HTERT RPE-1 (cell line): Measurements from ENCODE around the gene THAP3.
"Not testable (repeated sequence)": the region's sequence is repeated elsewhere in the genome, so short reads cannot be mapped to it uniquely, and the experiment has no call there.

ENCODE experiments used
- in situ Hi-C: fragments of 300-500 bp; cut with MboI; formaldehyde crosslinking; loops from 4 replicates; pipeline ENCODE4 v1.14.3; 2020; ENCODE audit warnings: low sequenced_read_pairs

THAP3 gene

GRCh38 chr1:6590046-6590445 is 34.6 kb upstream of the THAP3 start:
- in situ Hi-C loops: no loop called here

GRCh38 chr1:6591222-6591621 is 33.4 kb upstream of the THAP3 start:
- in situ Hi-C loops: no loop called here

DNA sequence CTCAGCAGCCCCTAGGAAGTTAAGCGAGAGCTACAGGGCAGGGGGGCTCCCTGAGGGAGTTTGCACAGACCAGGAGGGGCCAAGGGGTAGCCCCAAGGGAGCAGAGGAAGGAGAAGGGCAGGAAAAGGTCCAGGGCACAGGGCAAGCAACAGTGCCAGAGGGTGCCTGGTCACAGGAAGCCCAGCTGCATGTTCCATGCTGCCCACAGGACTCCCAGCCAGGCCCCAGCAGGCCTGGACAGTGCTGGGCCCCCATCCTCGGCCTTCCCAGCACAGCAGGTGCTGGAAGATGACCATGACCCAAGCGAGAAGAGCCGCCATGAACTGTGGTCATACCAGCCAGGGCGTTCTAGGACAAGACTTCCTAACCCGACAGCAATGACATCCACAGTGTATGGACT is 33.0 kb upstream of the THAP3 start:
- in situ Hi-C loops: no loop called here

- in situ Hi-C loops: no loop called here
Observed at GRCh38 chr1:6592441-6592840, 32.2 kb upstream of the THAP3 start.

GRCh38 chr1:6592865-6593593 is 31.6 kb upstream of the THAP3 start:
- in situ Hi-C loops: no loop called here

DNA sequence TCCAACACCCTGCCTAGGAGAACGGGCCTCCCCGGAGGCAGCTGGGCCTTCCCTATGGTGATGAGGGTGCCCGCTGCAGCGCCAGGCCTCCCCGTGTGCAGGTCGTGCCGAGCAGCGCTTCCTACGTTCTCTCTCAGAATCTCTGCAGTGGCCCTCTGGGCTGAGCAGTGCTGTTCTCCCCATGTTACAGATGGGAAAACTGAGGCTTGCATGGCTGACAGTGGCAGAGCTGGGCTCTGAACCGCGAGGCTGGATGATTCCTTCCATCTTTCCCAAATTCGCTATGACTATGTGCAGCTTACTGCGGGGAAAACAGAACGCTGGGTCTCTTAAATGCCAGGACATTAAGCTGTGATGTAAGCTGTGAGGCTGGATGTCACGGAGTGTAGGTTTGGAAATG is 30.9 kb upstream of the THAP3 start:
- in situ Hi-C loops: no loop called here

DNA sequence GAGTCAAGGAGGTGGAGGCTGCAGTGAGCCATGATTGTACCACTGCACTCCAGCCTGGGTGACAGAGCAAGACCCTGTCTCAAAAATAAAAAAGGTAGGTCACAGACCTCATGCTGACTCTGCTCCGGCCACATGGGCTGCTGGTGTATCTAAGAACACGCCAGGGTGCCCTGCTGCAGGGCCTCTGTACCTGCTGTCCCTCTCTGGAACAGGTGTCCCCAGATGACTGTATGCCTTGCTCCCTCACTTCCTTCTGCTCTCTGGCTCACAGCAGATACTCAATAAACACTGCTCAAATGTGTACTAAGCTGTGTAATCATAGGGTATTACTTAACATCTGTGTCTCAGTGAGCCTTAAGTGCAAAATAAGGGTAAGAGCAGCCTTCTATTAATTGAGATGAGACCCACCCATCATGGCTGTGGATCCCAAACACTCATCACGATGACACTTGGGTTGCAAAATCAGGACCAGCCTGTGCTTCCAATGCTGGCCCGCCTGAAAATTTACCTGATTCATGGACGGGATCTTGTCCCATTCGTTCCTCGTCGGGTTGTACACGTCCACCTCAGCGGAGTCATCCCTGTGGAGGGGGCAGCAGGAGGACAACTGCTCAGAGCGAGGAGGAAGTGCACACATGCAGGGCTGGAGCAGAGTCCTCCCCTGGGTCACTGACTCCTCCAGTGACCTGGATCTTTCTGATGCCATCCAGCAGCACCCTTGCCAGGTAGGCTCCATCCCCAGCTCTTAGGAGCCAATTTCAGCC is 29.5 kb upstream of the THAP3 start:
- in situ Hi-C loops: no loop called here

GRCh38 chr1:6596351-6596750 is 28.3 kb upstream of the THAP3 start:
- in situ Hi-C loops: no loop called here

- in situ Hi-C loops: no loop called here
Observed at GRCh38 chr1:6596886-6597776, 27.5 kb upstream of the THAP3 start.

DNA sequence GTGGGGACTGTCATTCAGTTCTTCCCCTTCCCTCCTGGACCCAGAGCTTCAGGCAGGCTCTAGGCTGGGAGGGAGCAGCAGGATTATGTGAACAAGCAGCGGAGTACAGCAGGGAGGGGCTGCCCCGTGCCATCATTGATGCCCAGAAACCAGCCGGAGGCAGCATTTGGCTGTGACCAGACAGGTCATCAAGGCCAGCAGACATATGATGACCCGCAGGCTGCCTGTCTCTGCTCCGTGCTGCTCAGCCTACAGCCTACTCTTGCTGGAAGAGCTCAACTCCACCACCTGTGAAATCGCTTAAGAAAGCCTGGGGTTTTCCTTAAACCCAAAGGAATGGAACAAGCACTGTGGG is 26.9 kb upstream of the THAP3 start:
- in situ Hi-C loops: no loop called here

DNA sequence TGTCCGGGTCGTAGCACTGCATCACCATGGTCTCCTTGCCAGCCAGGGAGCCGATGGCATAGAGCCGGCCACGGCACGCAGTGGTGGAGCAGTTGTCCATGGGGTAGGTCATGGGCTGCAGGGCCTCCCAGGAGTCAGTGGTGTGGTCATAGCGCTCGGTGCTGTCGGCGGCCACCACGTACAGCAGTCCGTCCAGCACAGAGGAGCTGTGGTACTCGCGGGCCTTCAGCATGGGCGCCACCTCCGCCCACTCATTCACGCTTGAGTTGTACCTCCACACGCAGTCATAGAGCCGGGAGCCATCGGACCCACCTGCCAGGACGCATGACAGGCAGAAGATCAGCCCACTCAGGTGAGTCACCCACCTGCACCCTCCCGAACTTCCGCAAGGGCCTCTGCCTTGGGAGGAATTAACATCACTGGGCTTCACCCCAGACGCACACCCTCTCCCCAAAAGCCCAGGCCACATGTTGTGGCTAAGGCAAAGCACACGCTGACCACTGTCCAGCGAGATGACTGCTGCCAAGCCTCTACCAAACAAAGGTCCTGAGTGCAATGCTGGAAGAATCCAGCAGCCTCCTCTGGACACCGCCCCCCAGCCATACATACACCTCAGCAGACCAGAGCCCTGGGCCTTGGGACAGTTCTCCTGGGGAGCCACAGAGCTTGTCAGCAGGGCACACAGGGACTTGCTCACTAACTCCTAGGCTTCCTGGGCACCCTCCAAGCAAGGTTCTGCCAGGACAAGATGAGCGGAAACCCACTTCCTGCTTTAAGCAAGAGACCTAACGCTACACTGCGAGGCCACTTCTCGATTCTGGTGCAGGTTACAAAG is 25.3 kb upstream of the THAP3 start:
- in situ Hi-C loops: no loop called here

GRCh38 chr1:6599991-6600390 is 24.7 kb upstream of the THAP3 start:
- in situ Hi-C loops: not testable (repeated sequence)

GRCh38 chr1:6600410-6601048 is 24.1 kb upstream of the THAP3 start:
- in situ Hi-C loops: no loop called here

- in situ Hi-C loops: no loop called here
Observed at GRCh38 chr1:6601049-6601922, 23.4 kb upstream of the THAP3 start.

GRCh38 chr1:6601923-6602668 is 22.6 kb upstream of the THAP3 start:
- in situ Hi-C loops: no loop called here

DNA sequence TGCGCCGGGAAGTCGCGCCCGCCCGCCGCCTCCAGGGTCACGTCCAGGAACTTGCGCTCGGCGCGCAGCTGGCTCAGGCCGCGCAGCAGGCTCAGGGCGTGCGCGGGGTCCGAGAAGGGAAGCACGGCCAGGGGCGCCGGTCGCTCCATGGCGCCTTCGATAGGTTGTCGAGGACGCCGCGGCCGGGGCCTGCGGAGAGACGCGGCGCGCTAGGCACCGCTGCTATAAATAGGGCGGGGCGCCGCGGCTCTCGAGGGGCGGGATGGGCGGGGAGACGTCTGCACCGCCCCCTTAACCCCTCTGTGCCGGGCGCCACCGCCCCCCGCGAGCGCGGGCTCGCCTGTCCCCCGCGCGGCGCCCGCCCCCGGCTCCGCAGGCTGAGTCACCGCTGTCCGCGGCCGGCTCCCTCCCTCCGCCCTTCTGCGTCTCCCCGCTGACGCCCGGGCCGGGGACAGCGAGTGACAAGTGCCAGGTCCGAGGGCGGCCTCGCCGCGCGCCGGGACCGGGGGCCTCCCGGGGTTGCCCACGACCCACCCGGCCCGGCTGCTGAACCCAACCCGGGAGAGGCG is 21.9 kb upstream of the THAP3 start, which contains the start of gene KLHL21:
Gene KLHL21 (minus strand): TSS at position 201 of the 569 bp plus-strand sequence. CDS start 52 bp downstream, at position 149.
- in situ Hi-C loops: no loop called here

DNA sequence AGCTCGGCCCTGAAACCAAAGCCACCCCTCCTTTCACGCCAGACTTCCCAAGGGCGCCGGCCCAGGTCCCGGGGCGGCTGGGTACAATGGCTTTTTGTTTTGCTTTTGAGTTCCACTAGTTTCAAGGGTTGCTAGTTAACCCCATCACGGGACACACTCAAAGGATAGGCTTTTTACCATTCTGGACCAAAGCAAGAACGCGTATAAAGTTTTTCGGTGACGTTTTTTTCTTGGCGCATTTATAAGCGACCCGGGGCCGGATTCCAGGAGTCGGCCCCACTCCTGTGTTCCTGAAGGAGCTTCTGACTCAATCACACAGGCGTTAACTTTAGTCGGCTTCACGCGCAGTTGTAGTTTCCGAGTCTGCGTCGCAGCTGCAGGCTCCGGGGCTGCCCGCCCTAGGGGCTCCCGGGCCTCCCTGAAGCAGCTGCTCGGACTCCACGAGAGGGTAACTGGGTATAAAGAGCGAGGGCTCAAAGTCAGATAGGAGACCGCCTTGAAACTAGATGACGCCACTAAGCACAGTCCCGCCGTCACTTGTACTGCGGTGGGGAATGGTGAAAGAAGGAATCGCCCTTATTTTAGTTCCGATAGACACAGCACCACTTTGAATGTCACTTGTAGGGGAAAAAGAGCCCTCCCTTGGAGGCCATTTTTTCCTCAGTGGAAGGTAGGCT is 21.3 kb upstream of the THAP3 start:
- in situ Hi-C loops: no loop called here
